IMR-90 (cell line): ENCODE data around the gene GSE1. TPM values are rescaled to one million over a fixed set of nuclear protein-coding genes. Genes with fewer than 3 reads are reported as not detected.

Source experiments
- ATAC-seq: fragments of 200-7000 bp; cut with Tn5 transposase; 2 replicates; pipeline ENCODE4 v1.9.1; 2020; ENCODE audit warnings: low read depth, mild to moderate bottlenecking, moderate library complexity
- BruUV-seq: library from RNA; stranded (reverse); fragments of 400-500 nt; replicated peaks from 2 replicates; lab custom pipeline; 2021; lab: Mats Ljungman, UMichigan
- CTCF ChIA-PET: fragments of 300-600 bp; formaldehyde crosslinking; extraction: SDS; loops from one replicate; lab custom pipeline; 2021; ENCODE audit warnings: antibody characterized with exemption; lab: Yijun Ruan, JAX
- POLR2A ChIA-PET: fragments of 300-600 bp; sonication (Branson Sonifier 250); formaldehyde crosslinking; loops from one replicate; lab custom pipeline; 2022; ENCODE audit warnings: antibody characterized with exemption; ENCODE audit not compliant: unreplicated experiment; lab: Charles Lee
- DNase-seq: peaks from one replicate; pipeline ENCODE4 v3.0.0; 2013
- H2AFZ ChIP-seq: replicated peaks from 2 replicates; pipeline ENCODE3; 2013; ENCODE audit warnings: low read length, mild to moderate bottlenecking; ENCODE audit not compliant: poor library complexity
- H2AK5ac ChIP-seq: 2 replicates; pipeline ENCODE4 v1.6.1; 2013; ENCODE audit warnings: low read depth, low read length, inconsistent platforms
- H2AK9ac ChIP-seq: replicated peaks from 2 replicates; pipeline ENCODE3; 2013; ENCODE audit warnings: mild to moderate bottlenecking, low read depth, low read length, moderate library complexity; ENCODE audit not compliant: poor library complexity
- H2BK120ac ChIP-seq: 2 replicates; pipeline ENCODE4 v1.6.1; 2013; ENCODE audit warnings: low read depth, low read length, inconsistent platforms
- H2BK15ac ChIP-seq: 3 replicates; pipeline ENCODE4 v1.6.1; 2013; ENCODE audit warnings: low read depth, low read length, inconsistent platforms
- H2BK20ac ChIP-seq: 2 replicates; pipeline ENCODE4 v1.6.1; 2013; ENCODE audit warnings: low read depth, mild to moderate bottlenecking, inconsistent platforms, low read length, moderate library complexity
- H2BK5ac ChIP-seq: 2 replicates; pipeline ENCODE4 v1.6.1; 2013; ENCODE audit warnings: mild to moderate bottlenecking, low read depth, low read length, inconsistent platforms; ENCODE audit not compliant: poor library complexity, severe bottlenecking
- H3K14ac ChIP-seq: replicated peaks from 2 replicates; pipeline ENCODE4 v1.6.1; 2013; ENCODE audit warnings: low read depth, low read length, inconsistent platforms
- H3K18ac ChIP-seq: 2 replicates; pipeline ENCODE4 v1.6.1; 2013; ENCODE audit warnings: low read depth, low read length, control low read depth
- H3K23ac ChIP-seq: 2 replicates; pipeline ENCODE4 v1.6.1; 2013; ENCODE audit warnings: low read depth, low read length, inconsistent platforms
- H3K27ac ChIP-seq: 2 replicates; pipeline ENCODE4 v1.5.1; 2013; ENCODE audit warnings: mild to moderate bottlenecking, control low read depth, low read length; ENCODE audit not compliant: insufficient read depth
- H3K27me3 ChIP-seq: 2 replicates; pipeline ENCODE4 v1.6.1; 2013; ENCODE audit warnings: low read length; ENCODE audit not compliant: control insufficient read depth, insufficient read depth
- H3K36me3 ChIP-seq: 2 replicates; pipeline ENCODE4 v1.6.1; 2013; ENCODE audit warnings: low read length, mixed read lengths; ENCODE audit not compliant: control insufficient read depth, insufficient read depth
- H3K4ac ChIP-seq: 2 replicates; pipeline ENCODE4 v1.6.1; 2013; ENCODE audit warnings: low read depth, low read length, inconsistent platforms
- H3K4me1 ChIP-seq: 2 replicates; pipeline ENCODE4 v1.6.1; 2013; ENCODE audit warnings: low read length, mixed read lengths; ENCODE audit not compliant: control insufficient read depth, insufficient read depth
- H3K4me2 ChIP-seq: 2 replicates; pipeline ENCODE4 v1.6.1; 2013; ENCODE audit warnings: low read depth, mild to moderate bottlenecking, control low read depth, low read length, moderate library complexity
- H3K4me3 ChIP-seq: 2 replicates; pipeline ENCODE4 v1.5.1; 2013; ENCODE audit warnings: low read depth, mild to moderate bottlenecking, control low read depth, low read length, moderate library complexity; ENCODE audit not compliant: insufficient read depth
- H3K56ac ChIP-seq: 2 replicates; pipeline ENCODE4 v1.6.1; 2013; ENCODE audit warnings: low read length, inconsistent platforms; ENCODE audit not compliant: insufficient read depth; ENCODE audit errors: extremely low read depth
- H3K79me1 ChIP-seq, 2 experiments: 2 replicates each; pipeline ENCODE4 v1.6.1; 2013; ENCODE audit warnings: low read length in 2 of 2, inconsistent platforms in 1 of 2, low read depth in 1 of 2
- H3K9ac ChIP-seq: 2 replicates; pipeline ENCODE4 v1.6.1; 2013; ENCODE audit warnings: low read depth, low read length, control low read depth
- H3K9me1 ChIP-seq: 2 replicates; pipeline ENCODE4 v1.6.1; 2013; ENCODE audit warnings: low read length, inconsistent platforms; ENCODE audit not compliant: insufficient read depth
- H3K9me3 ChIP-seq: 2 replicates; pipeline ENCODE4 v1.6.1; 2013; ENCODE audit warnings: low read length; ENCODE audit not compliant: control insufficient read depth, insufficient read depth
- H4K20me1 ChIP-seq: 2 replicates; pipeline ENCODE4 v1.6.1; 2013; ENCODE audit warnings: low read length, inconsistent platforms; ENCODE audit not compliant: insufficient read depth
- H4K5ac ChIP-seq: 2 replicates; pipeline ENCODE4 v1.6.1; 2013; ENCODE audit warnings: mild to moderate bottlenecking, low read depth, low read length, control low read depth
- H4K8ac ChIP-seq, 2 experiments: 2 replicates each; pipeline ENCODE4 v1.6.1; 2013; ENCODE audit warnings: low read depth in 2 of 2, low read length in 2 of 2, control low read depth in 1 of 2, inconsistent platforms in 1 of 2
- H4K91ac ChIP-seq: 2 replicates; pipeline ENCODE4 v1.6.1; 2013; ENCODE audit warnings: low read depth, low read length, inconsistent platforms; ENCODE audit not compliant: insufficient read depth
- BHLHE40 ChIP-seq: fragments of 150-350 bp; IDR thresholded peaks from 2 replicates; pipeline ENCODE4 v1.6.1; 2016; ENCODE audit warnings: mild to moderate bottlenecking, low read depth, low read length
- ELK1 ChIP-seq: fragments of 150-350 bp; IDR thresholded peaks from 2 replicates; pipeline ENCODE4 v1.6.1; 2016; ENCODE audit warnings: low read depth, mild to moderate bottlenecking, low read length, moderate library complexity, borderline replicate concordance
- FOS ChIP-seq: fragments of 150-350 bp; IDR thresholded peaks from 2 replicates; pipeline ENCODE4 v1.6.1; 2016; ENCODE audit warnings: low read depth, low read length
- MAFK ChIP-seq: IDR thresholded peaks from 2 replicates; pipeline ENCODE4 v1.6.1; 2012; ENCODE audit warnings: low read depth, low read length, improper control_type of control experiment
- MAZ ChIP-seq: IDR thresholded peaks from 2 replicates; pipeline ENCODE4 v1.6.1; 2012; ENCODE audit warnings: low read depth, mild to moderate bottlenecking, low read length, improper control_type of control experiment, moderate library complexity, borderline replicate concordance
- RCOR1 ChIP-seq: IDR thresholded peaks from 2 replicates; pipeline ENCODE4 v1.6.1; 2012; ENCODE audit warnings: mild to moderate bottlenecking, low read length, improper control_type of control experiment; ENCODE audit not compliant: insufficient replicate concordance
- RFX5 ChIP-seq: IDR thresholded peaks from 2 replicates; pipeline ENCODE4 v1.8.0; 2012; ENCODE audit warnings: low read depth, mild to moderate bottlenecking, low read length, moderate library complexity
- SMC3 ChIP-seq: fragments of 150-350 bp; IDR thresholded peaks from 2 replicates; pipeline ENCODE4 v1.6.1; 2016; ENCODE audit warnings: low read depth, mild to moderate bottlenecking, antibody characterized with exemption, low read length, moderate library complexity
- USF2 ChIP-seq: fragments of 150-350 bp; IDR thresholded peaks from 2 replicates; pipeline ENCODE4 v1.6.1; 2017; ENCODE audit warnings: mild to moderate bottlenecking, antibody characterized with exemption, low read length, low read depth
- WGBS, 2 experiments: methylation state at CpG; one replicate each; pipeline versions ENCODE4 v1.1.5 to v1.1.7; 2013; ENCODE audit warnings: missing lambda C conversion rate in 2 of 2; ENCODE audit not compliant: insufficient read length in 1 of 2; ENCODE audit errors: extremely low coverage in 2 of 2; 5-methylcytosine and 5-hydroxymethylcytosine counted together
- dilution Hi-C: fragments of 300-500 bp; cut with HindIII; formaldehyde crosslinking; loops from one replicate; pipeline ENCODE4 v1.14.3; 2018; ENCODE audit warnings: low sequenced_read_pairs; ENCODE audit not compliant: unreplicated experiment
- in situ Hi-C: fragments of 300-500 bp; cut with MboI; formaldehyde crosslinking; loops from 3 replicates; pipeline ENCODE4 v1.14.3; 2019; ENCODE audit warnings: low sequenced_read_pairs, inconsistent platforms, mixed read lengths
- intact Hi-C: fragments of 100-400 bp; cut with micrococcal nuclease; formaldehyde crosslinking; loops from 2 replicates; pipeline ENCODE4 v1.10.0; 2022
- polyA plus RNA-seq, 3 experiments: library from polyadenylated mRNA; depleted of rRNA; stranded (reverse); fragments of >200 nt; gene quantifications; 2 replicates each; pipeline ENCODE4 v1.2.3, GENCODE V29; 2012; ENCODE audit warnings: low replicate concordance in 1 of 3
- total RNA-seq: library from RNA; depleted of rRNA; stranded (reverse); fragments of >200 nt; gene quantifications from 2 replicates; pipeline ENCODE4 v1.2.3, GENCODE V29; 2012

The GSE1 gene
- total and polyA plus RNA-seq, 2 of the 4 experiments (the other 2 are of a cell fraction): 14.9 to 25.5 TPM

GRCh38 chr16:85644093-85644712, 31.1 kb downstream of the GSE1 start:
- ChIA-PET CTCF (no interaction called here), POLR2A (no interaction called here)
- Histone ChIP-seq H2BK5ac (no peak overlapping the region), H3K4me1 (peaks cover 2% of the 10 kb centered on the region; the same call in 1 of the 2 replicates), H3K27ac (no peak overlapping the region), H3K23ac (no peak overlapping the region), H3K9ac (no peak overlapping the region), H4K5ac (no peak overlapping the region), H3K9me3 (no peaks in the 10 kb centered on the region), H3K27me3 (no peaks in the 10 kb centered on the region), H3K18ac (no peak overlapping the region), H3K4me2 (no peak overlapping the region), H3K4me3 (no peak overlapping the region), H2AK9ac (no peak overlapping the region), H3K36me3 (peaks cover 9% of the 10 kb centered on the region), H3K56ac (no peak overlapping the region), H4K20me1 (peaks cover 81% of the 10 kb centered on the region), H3K14ac (no peak overlapping the region), H2BK20ac (no peak overlapping the region), H2AFZ (no peak overlapping the region), H3K9me1 (peaks cover 3% of the 10 kb centered on the region; the same call in 1 of the 2 replicates), H2BK120ac (no peak overlapping the region), H3K79me1 (peaks cover 8 to 44% of the 10 kb centered on the region in 2 experiments), H4K8ac (no peak overlapping the region), H3K4ac (no peak overlapping the region), H4K91ac (no peak overlapping the region), H2BK15ac (no peak overlapping the region), H2AK5ac (no peak overlapping the region)
- TF ChIP-seq RCOR1 (no peak), ELK1 (no peak), FOS (no peak), BHLHE40 (no peak), MAFK (no peak), SMC3 (no peak), RFX5 (no peak), MAZ (no peak), USF2 (no peak)
- 86% methylated on average over 10 of the region's 21 CpGs; no CpG with 5 or more reads in 1 of the 2 experiments for WGBS, 2 experiments
- DNase-seq (no peak), ATAC-seq (no peak)
- intact Hi-C loops (no loop called here), in situ Hi-C loops (no loop called here), dilution Hi-C loops (no loop called here)
- no TSS peak for BruUV-seq
